Skeletal muscle satellite cell (primary cell): ENCODE data around the gene MGAT4A.

ENCODE experiments used
- H3K27me3 ChIP-seq: 2 replicates; pipeline ENCODE4 v1.7.0; 2013; ENCODE audit warnings: low read length; ENCODE audit not compliant: control insufficient read depth, insufficient read depth
- H3K36me3 ChIP-seq: 2 replicates; pipeline ENCODE4 v1.7.0; 2013; ENCODE audit warnings: mild to moderate bottlenecking, control low read depth, low read length; ENCODE audit not compliant: insufficient read depth
- H3K4me1 ChIP-seq: 2 replicates; pipeline ENCODE4 v1.7.0; 2013; ENCODE audit warnings: low read length; ENCODE audit not compliant: control insufficient read depth, insufficient read depth
- H3K4me2 ChIP-seq: 2 replicates; pipeline ENCODE4 v1.7.0; 2013; ENCODE audit warnings: mild to moderate bottlenecking, low read length
- H3K4me3 ChIP-seq: 2 replicates; pipeline ENCODE4 v1.7.0; 2013; ENCODE audit warnings: low read length
- H3K9ac ChIP-seq: 2 replicates; pipeline ENCODE4 v1.7.0; 2013; ENCODE audit warnings: mild to moderate bottlenecking, low read depth, low read length, moderate library complexity
- H3K9me3 ChIP-seq: replicated peaks from 2 replicates; pipeline ENCODE4 v1.7.0; 2013; ENCODE audit warnings: mild to moderate bottlenecking, control low read depth, low read length

Gene MGAT4A

DNA sequence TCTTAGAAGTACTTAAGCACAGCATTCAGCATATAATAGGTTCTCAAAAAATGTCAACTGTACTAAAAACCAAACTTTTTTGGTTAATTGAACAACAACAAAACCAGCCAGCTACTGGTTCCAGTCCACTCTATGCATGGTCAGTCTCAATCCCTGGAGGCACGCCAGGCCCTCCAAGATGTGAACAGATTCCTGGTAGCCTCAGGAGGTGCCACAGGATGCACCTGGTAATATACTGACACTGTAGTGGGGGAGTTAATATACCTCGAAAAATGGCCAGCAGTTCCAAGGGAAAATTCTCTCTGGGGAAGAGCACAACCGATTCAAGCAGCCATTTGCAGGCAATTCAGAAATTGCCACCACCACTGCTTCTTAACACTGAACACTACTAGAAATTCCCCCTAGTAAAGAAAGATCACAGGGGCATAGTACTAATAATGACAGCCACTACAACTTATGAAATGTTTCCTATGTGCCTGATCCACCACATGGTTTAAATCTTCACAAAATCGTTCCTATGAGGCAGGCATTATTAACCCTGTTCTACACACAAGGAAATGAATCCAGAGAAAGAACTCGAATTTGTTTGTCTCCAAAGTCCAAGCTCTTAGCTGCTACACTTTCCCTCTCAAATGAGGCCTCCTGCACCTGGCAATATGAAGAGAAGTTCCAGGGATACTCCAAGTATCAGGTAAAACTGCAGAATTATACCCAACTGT, 3.4 kb downstream of the MGAT4A start:
- Histone ChIP-seq H3K4me3 (no peak overlapping the region), H3K36me3 (no peaks in the 10 kb centered on the region), H3K4me1 (peaks cover 5% of the 10 kb centered on the region), H3K9ac (no peak overlapping the region), H3K9me3 (no peaks in the 10 kb centered on the region), H3K4me2 (no peak overlapping the region), H3K27me3 (peaks cover 48% of the 10 kb centered on the region)

- peaks cover 44% of the 10 kb centered on the region for H3K27me3 ChIP-seq
- no peaks in the 10 kb centered on the region for H3K9me3 ChIP-seq
- no peak overlapping the region for H3K4me3 ChIP-seq
- no peaks in the 10 kb centered on the region for H3K36me3 ChIP-seq
- H3K4me2 ChIP-seq, result no peak overlapping the region
- no peak overlapping the region for H3K9ac ChIP-seq
- H3K4me1 ChIP-seq, result peaks cover 5% of the 10 kb centered on the region
Observed at GRCh38 chr2:98726735-98727368, 4.1 kb downstream of the MGAT4A start.

GRCh38 chr2:98726205-98726604, 4.7 kb downstream of the MGAT4A start:
- H3K9ac ChIP-seq, result no peak overlapping the region
- no peak overlapping the region for H3K4me3 ChIP-seq
- H3K4me1 ChIP-seq, result peaks cover 5% of the 10 kb centered on the region

GRCh38 chr2:98720286-98720685, 10.6 kb downstream of the MGAT4A start:
- no peaks in the 10 kb centered on the region for H3K36me3 ChIP-seq
- no peaks in the 10 kb centered on the region for H3K4me1 ChIP-seq

More at GRCh38 chr2:98726205-98726604, 4.7 kb downstream of the MGAT4A start:
- Histone ChIP-seq H3K9me3 (no peaks in the 10 kb centered on the region), H3K27me3 (peaks cover 39% of the 10 kb centered on the region), H3K4me2 (no peak overlapping the region), H3K36me3 (no peaks in the 10 kb centered on the region)

GRCh38 chr2:98717621-98718020, 13.3 kb downstream of the MGAT4A start:
- Histone ChIP-seq H3K27me3 (peaks cover 8% of the 10 kb centered on the region), H3K4me3 (no peak overlapping the region), H3K9ac (no peak overlapping the region), H3K9me3 (no peaks in the 10 kb centered on the region), H3K4me2 (no peak overlapping the region), H3K36me3 (no peaks in the 10 kb centered on the region), H3K4me1 (no peaks in the 10 kb centered on the region)

More at GRCh38 chr2:98720286-98720685, 10.6 kb downstream of the MGAT4A start:
- Histone ChIP-seq H3K9ac (no peak overlapping the region), H3K9me3 (no peaks in the 10 kb centered on the region), H3K27me3 (peaks cover 14% of the 10 kb centered on the region), H3K4me2 (no peak overlapping the region), H3K4me3 (no peak overlapping the region)

DNA sequence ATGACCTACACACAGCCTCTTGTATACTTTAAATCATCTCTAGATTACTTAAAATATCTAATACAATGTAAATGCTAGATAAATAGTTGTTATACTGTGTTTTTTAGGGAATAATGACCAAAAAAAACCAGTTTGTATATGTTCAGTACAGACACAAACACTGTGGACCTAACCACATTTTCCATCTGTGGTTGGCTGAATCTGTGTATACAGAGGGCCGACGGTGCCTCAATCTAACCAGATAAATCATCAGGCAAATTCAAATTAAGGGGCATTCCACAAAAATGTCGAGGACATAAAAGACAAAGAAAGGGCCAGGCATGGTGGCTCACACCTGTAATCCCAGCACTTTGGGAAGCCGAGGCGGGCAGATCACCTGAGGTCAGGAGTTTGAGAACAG, 14.1 kb downstream of the MGAT4A start:
- Histone ChIP-seq H3K27me3 (peaks cover 15% of the 10 kb centered on the region), H3K4me2 (no peak overlapping the region), H3K4me1 (no peaks in the 10 kb centered on the region), H3K9me3 (no peaks in the 10 kb centered on the region), H3K9ac (no peak overlapping the region), H3K36me3 (no peaks in the 10 kb centered on the region), H3K4me3 (no peak overlapping the region)

DNA sequence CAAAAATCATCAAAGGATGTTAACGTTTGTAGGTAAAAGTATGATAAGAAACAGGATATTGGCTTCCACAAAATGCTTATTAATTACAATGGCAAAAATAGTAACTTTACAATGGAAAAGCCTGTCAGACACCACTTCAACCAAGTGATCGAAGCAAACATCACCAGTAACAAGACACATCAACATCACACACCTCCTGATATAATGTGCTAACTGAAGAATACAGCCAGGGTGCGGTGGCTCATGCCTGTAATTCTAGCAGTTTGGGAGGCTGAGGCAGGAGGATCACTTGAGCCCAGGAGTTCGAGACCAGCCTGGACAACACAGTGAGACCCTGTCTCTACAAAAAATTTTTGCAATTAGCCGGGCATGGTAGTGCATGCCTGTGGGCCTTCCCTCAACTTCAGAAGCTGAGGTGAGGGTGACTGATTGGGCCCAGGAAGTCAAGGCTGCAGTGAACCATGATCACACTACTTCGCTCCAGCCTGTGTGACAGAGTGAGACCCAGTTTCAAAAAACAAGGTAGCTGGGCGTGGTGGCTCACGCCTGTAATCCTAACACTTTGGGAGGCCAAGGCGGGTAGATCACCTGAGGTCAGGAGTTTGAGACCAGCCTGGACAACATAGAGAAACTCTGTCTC, 15.0 kb downstream of the MGAT4A start:
- Histone ChIP-seq H3K9ac (no peak overlapping the region), H3K36me3 (no peaks in the 10 kb centered on the region), H3K27me3 (peaks cover 18% of the 10 kb centered on the region), H3K4me1 (no peaks in the 10 kb centered on the region), H3K9me3 (no peaks in the 10 kb centered on the region), H3K4me3 (no peak overlapping the region), H3K4me2 (no peak overlapping the region)

- H3K27me3 ChIP-seq, result peaks cover 17% of the 10 kb centered on the region
- no peaks in the 10 kb centered on the region for H3K9me3 ChIP-seq
- H3K36me3 ChIP-seq, result no peaks in the 10 kb centered on the region
- no peak overlapping the region for H3K4me2 ChIP-seq
- no peak overlapping the region for H3K9ac ChIP-seq
- no peaks in the 10 kb centered on the region for H3K4me1 ChIP-seq
- H3K4me3 ChIP-seq, result no peak overlapping the region
Observed at GRCh38 chr2:98713332-98714015, 17.5 kb downstream of the MGAT4A start.

- H3K4me1 ChIP-seq, result no peaks in the 10 kb centered on the region
Observed at GRCh38 chr2:98712145-98712544, 18.8 kb downstream of the MGAT4A start.

DNA sequence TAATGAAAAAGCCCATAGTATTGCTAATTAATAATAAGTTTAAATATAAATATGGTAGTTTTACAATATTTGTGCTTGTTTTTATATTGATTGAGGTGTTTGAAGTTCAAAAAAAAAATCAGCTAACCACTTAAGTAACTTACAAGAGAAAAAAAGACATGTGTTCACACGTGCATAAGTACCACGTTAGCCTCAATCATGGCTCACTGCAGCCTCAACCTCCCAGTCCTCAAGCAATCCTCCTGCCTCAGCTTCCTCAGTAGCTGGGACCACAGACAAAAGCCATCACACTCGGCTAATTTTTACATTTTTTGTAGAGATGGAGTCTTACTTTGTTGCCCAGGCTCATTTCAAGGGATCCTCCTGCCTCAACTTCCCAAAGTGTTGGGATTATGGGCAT, 19.4 kb downstream of the MGAT4A start:
- Histone ChIP-seq H3K4me1 (no peaks in the 10 kb centered on the region), H3K36me3 (no peaks in the 10 kb centered on the region), H3K4me3 (no peak overlapping the region), H3K27me3 (peaks cover 19% of the 10 kb centered on the region), H3K9ac (no peak overlapping the region), H3K9me3 (no peaks in the 10 kb centered on the region), H3K4me2 (no peak overlapping the region)

More at GRCh38 chr2:98712145-98712544, 18.8 kb downstream of the MGAT4A start:
- no peak overlapping the region for H3K9ac ChIP-seq
- no peaks in the 10 kb centered on the region for H3K9me3 ChIP-seq
- H3K27me3 ChIP-seq, result peaks cover 16% of the 10 kb centered on the region
- no peak overlapping the region for H3K4me3 ChIP-seq
- no peak overlapping the region for H3K4me2 ChIP-seq
- H3K36me3 ChIP-seq, result no peaks in the 10 kb centered on the region

GRCh38 chr2:98710734-98711133, 20.2 kb downstream of the MGAT4A start:
- Histone ChIP-seq H3K9me3 (no peaks in the 10 kb centered on the region), H3K4me2 (no peak overlapping the region), H3K4me3 (no peak overlapping the region), H3K9ac (no peak overlapping the region), H3K27me3 (peaks cover 19% of the 10 kb centered on the region), H3K36me3 (no peaks in the 10 kb centered on the region), H3K4me1 (no peaks in the 10 kb centered on the region)
